RWPE2 (cell line): ENCODE data around the gene ARHGAP40.

Experiments used
- ATAC-seq: fragments of 200-7000 bp; cut with Tn5 transposase; 3 replicates; pipeline ENCODE4 v1.9.1; 2021; ENCODE audit warnings: low read depth
- DNase-seq: peaks from one replicate; pipeline ENCODE4 v3.0.0-alpha.2; 2020; ENCODE audit warnings: low spot score
- H3K27ac ChIP-seq: fragments of 450-650 bp; 2 replicates; pipeline ENCODE4 v1.5.1; 2017; ENCODE audit warnings: mild to moderate bottlenecking; ENCODE audit not compliant: poor library complexity, severe bottlenecking
- H3K27me3 ChIP-seq: fragments of 250-450 bp; sonication (Bioruptor Pico); 2 replicates; pipeline ENCODE4 v1.5.1; 2021; ENCODE audit warnings: mild to moderate bottlenecking, moderate library complexity; ENCODE audit not compliant: insufficient read depth, poor library complexity, severe bottlenecking
- H3K36me3 ChIP-seq: fragments of 250-450 bp; sonication (Bioruptor Pico); 2 replicates; pipeline ENCODE4 v1.5.1; 2020; ENCODE audit warnings: low read depth, mild to moderate bottlenecking, moderate library complexity
- H3K4me1 ChIP-seq: fragments of 250-450 bp; sonication (Bioruptor Pico); 2 replicates; pipeline ENCODE4 v1.5.1; 2021; ENCODE audit warnings: mild to moderate bottlenecking, moderate library complexity; ENCODE audit not compliant: insufficient read depth, poor library complexity, severe bottlenecking
- H3K4me3 ChIP-seq: fragments of 250-450 bp; sonication (Bioruptor Pico); 2 replicates; pipeline ENCODE4 v1.5.1; 2021; ENCODE audit warnings: mild to moderate bottlenecking, moderate library complexity; ENCODE audit not compliant: severe bottlenecking
- H3K9me3 ChIP-seq: fragments of 250-450 bp; sonication (Bioruptor Pico); 2 replicates; pipeline ENCODE4 v1.5.1; 2021; ENCODE audit warnings: mild to moderate bottlenecking, moderate library complexity; ENCODE audit not compliant: severe bottlenecking
- TF ChIP-seq, protein P1 (sequence below): fragments of 450-650 bp; IDR thresholded peaks from one replicate; pipeline ENCODE4 v1.5.1; 2017; ENCODE audit warnings: mild to moderate bottlenecking, moderate library complexity; ENCODE audit not compliant: poor library complexity, severe bottlenecking

Gene ARHGAP40

DNA sequence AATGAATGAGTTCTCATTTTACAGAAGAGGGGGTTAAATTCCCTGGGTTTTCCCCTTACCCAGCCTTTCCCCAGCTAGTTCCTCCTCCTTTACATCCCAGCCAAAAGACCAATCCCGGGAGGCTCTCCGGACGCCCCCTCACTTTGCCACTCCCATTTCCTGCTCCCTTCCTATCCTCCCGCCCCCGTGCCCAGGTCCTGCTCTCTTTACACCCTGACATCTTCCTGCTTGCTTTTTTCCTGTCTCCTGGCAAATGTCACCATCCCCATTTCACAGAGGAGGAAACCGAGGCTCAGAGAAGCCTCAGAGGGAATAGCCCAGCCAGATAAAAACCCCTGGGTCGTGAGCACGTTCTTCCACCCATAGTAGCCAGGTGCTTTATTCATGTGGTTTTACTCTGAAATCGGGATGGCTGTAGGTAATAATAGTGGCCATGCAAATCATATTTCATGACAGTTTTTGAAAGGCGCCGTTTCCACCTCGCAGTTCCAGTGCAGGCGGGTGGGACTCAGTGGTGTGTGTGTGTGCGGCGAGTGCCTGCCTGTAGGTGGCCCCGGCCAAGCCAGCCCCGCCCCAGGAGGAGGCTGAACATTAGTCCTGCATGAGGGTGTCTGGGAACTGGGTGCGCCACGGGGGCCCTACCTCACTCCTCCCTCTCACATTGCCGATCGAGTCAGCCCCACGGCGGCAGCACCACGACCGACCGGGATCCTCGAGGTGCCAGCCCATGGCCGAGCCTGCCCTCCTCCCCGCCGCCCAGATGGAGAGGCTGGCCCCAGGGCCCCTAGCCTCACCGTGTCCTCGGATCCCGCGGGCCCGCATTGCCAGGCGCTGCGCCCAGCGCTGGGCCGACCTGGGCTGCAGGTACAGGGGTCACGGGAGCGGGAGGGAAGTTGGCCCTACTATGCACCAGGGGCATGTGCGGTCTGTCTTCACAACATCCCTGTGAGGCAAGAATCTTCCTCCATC lies at the start of gene ARHGAP40:
Gene ARHGAP40 (plus strand): TSS at position 594 of the 969 bp plus-strand sequence.
- Histone ChIP-seq H3K27ac (no peak within 1 kb of the TSS), H3K4me3 (peak within 1 kb of the TSS; percentile 16), H3K27me3 (no peaks in the 10 kb centered on the region), H3K4me1 (peaks cover 48% of the 10 kb centered on the region), H3K9me3 (no peaks in the 10 kb centered on the region), H3K36me3 (no peaks in the 10 kb centered on the region)
- TF ChIP-seq, protein P1, sequence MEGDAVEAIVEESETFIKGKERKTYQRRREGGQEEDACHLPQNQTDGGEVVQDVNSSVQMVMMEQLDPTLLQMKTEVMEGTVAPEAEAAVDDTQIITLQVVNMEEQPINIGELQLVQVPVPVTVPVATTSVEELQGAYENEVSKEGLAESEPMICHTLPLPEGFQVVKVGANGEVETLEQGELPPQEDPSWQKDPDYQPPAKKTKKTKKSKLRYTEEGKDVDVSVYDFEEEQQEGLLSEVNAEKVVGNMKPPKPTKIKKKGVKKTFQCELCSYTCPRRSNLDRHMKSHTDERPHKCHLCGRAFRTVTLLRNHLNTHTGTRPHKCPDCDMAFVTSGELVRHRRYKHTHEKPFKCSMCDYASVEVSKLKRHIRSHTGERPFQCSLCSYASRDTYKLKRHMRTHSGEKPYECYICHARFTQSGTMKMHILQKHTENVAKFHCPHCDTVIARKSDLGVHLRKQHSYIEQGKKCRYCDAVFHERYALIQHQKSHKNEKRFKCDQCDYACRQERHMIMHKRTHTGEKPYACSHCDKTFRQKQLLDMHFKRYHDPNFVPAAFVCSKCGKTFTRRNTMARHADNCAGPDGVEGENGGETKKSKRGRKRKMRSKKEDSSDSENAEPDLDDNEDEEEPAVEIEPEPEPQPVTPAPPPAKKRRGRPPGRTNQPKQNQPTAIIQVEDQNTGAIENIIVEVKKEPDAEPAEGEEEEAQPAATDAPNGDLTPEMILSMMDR: peak; percentile 46
- DNase-seq: peak; percentile 86
- peak; percentile 24; the same call in 1 of the 3 replicates for ATAC-seq

DNA sequence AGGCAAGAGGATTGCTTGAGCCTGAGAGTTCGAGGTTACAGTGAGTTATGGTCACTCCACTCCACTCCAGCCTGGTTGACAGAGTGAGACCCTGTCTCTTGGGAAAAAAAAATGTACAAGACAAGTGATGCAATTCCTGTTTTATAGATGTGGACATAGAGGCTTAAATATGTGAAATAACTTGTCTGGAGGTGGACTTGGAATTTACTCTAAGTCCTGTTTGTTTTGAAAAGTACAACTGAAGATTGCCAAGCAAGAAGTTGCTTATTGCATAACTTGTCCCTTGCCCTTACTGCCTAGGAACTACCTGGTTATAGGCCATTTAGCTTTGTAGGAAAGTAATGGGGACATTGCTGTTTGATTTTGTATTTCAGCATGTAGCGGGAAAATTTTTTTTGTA lies 46.6 kb upstream of the ARHGAP40 start:
- DNase-seq (no peak), ATAC-seq (no peak)
- Histone ChIP-seq H3K4me1 (no peaks in the 10 kb centered on the region), H3K36me3 (peaks cover 100% of the 10 kb centered on the region), H3K4me3 (no peak overlapping the region), H3K27me3 (no peaks in the 10 kb centered on the region), H3K27ac (no peak overlapping the region), H3K9me3 (no peaks in the 10 kb centered on the region)
- TF ChIP-seq, protein P1: no peak

DNA sequence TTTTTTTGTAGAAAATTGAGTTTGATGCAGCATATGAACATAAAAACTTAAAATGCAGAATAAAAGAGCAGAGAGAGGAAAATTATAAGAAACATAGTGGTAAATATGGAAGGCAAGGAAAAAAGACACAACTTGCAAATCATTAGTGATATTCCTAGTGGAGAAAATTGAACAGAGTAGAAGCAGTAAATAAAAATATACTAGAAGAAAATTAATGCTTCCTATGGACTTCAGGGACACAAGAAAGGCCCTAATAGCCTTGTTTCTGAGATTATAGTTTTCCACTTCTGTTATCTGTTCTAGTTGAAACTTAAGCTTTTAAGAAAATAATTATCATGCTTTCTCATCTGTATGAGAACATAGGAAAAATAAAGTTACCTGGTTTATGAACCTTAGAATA lies 46.2 kb upstream of the ARHGAP40 start:
- TF ChIP-seq, protein P1: no peak
- H3K27ac ChIP-seq: no peak overlapping the region
- ATAC-seq (no peak), DNase-seq (no peak)
- peaks cover 100% of the 10 kb centered on the region for H3K36me3 ChIP-seq
- no peaks in the 10 kb centered on the region for H3K4me1 ChIP-seq
- no peaks in the 10 kb centered on the region for H3K27me3 ChIP-seq
- no peak overlapping the region for H3K4me3 ChIP-seq
- no peaks in the 10 kb centered on the region for H3K9me3 ChIP-seq

GRCh38 chr20:38557174-38557573 lies 44.4 kb upstream of the ARHGAP40 start:
- Histone ChIP-seq H3K36me3 (peaks cover 100% of the 10 kb centered on the region), H3K9me3 (no peaks in the 10 kb centered on the region), H3K4me3 (no peak overlapping the region), H3K4me1 (no peaks in the 10 kb centered on the region), H3K27ac (no peak overlapping the region), H3K27me3 (no peaks in the 10 kb centered on the region)
- DNase-seq (no peak), ATAC-seq (no peak)
- TF ChIP-seq, protein P1: no peak
